NOMO-1 (cell line): ENCODE results near the gene SOD1.
"Not testable (repeated sequence)": the region's sequence is repeated elsewhere in the genome, so short reads cannot be mapped to it uniquely, and the experiment has no call there.

Experiments
- DNase-seq, 2 experiments: peaks; one replicate each; lab custom pipeline; 2025; ENCODE audit not compliant: unreplicated experiment in 2 of 2; lab: John Stamatoyannopoulos, UW

Gene SOD1

DNA sequence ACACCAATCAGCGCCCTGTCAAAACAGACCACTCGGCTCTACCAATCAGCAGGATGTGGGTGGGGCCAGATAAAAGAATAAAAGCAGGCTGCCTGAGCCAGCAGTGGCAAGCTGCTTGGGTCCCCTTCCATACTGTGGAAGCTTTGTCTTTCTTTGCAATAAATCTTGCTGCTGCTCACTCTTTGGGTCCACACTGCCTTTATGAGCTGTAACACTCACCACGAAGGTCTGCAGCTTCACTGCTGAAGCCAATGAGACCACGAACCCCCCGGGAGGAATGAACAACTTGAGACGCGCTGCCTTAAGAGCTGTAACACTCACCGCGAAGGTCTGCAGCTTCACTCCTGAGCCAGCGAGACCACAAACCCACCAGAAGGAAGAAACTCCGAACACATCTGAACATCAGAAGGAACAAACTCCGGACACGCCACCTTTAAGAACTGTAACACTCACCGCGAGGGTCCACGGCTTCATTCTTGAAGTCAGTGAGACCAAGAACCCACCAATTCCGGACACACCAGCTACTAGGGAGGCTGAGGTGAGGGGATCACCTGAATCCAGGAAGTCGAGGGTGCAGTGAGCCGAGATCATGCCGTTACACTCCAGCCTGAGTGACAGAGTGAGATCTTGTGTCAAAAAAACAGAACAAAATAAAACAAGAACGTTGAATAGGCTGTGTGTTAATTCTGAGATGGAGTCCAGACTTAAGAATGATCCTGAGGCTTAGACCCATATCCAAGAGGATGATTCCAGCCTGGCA lies 4.5 kb upstream of the SOD1 start:
- not testable (repeated sequence) for DNase-seq

GRCh38 chr21:31656199-31657095 lies 3.0 kb upstream of the SOD1 start:
- DNase-seq, result no peak

- DNase-seq, result no peak
Measured at GRCh38 chr21:31658053-31658452, 1.4 kb upstream of the SOD1 start.

DNA sequence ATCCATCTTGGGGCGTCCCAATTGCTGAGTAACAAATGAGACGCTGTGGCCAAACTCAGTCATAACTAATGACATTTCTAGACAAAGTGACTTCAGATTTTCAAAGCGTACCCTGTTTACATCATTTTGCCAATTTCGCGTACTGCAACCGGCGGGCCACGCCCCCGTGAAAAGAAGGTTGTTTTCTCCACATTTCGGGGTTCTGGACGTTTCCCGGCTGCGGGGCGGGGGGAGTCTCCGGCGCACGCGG lies 282 bp upstream of the SOD1 start:
- no peak for DNase-seq

DNA sequence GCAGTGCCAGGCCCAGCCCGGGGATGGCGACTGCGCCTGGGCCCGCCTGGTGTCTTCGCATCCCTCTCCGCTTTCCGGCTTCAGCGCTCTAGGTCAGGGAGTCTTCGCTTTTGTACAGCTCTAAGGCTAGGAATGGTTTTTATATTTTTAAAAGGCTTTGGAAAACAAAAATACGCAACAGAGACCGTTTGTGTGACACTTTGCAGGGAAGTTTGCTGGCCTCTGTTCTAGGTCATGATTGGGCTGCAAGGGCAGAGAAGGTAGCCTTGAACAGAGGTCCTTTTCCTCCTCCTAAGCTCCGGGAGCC lies 719 bp downstream of the SOD1 start:
- no peak for DNase-seq

GRCh38 chr21:31660591-31660990 lies 1.1 kb downstream of the SOD1 start:
- no peak for DNase-seq

GRCh38 chr21:31663584-31664249 lies 4.2 kb downstream of the SOD1 start:
- DNase-seq, result no peak

DNA sequence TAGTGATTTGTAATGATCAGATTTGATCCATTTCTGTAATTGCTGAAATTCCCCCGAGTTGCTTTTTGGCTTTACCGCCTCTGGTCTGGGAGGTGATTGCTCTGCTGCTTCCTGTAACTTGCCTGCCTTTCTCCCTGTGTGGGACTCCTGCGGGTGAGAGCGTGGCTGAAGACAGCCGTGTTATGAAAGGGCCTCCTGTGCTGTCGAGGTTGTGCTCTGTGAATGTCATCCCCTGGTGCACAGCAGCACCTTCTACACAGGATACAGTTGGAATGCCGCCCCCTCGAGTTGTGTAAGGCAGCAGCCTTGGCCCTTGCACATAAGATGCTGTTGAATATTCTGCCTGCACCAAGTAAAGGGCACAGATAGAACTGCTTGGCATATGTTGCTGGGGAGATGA lies 5.9 kb downstream of the SOD1 start:
- peak in 1 of 2 experiments; percentile 14 for DNase-seq

DNA sequence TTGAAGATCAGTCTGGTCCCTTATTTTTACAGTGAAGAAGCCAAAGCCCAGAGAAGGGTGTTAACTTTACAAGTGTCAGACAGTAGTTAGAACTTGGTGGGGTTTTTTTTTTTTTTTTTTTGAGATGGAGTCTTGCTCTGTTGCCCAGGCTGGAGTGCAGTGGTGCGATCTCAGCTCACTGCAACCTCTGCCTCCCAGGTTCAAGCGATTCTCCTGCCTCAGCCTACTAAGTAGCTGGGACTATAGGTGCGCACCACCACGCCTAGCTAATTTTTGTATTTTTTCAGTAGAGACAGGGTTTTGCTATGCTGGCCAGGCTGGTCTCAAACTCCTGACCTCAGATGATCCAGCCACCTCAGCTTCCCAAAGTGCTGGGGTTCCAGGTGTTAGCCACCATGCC lies 6.4 kb downstream of the SOD1 start:
- not testable (repeated sequence) for DNase-seq

DNA sequence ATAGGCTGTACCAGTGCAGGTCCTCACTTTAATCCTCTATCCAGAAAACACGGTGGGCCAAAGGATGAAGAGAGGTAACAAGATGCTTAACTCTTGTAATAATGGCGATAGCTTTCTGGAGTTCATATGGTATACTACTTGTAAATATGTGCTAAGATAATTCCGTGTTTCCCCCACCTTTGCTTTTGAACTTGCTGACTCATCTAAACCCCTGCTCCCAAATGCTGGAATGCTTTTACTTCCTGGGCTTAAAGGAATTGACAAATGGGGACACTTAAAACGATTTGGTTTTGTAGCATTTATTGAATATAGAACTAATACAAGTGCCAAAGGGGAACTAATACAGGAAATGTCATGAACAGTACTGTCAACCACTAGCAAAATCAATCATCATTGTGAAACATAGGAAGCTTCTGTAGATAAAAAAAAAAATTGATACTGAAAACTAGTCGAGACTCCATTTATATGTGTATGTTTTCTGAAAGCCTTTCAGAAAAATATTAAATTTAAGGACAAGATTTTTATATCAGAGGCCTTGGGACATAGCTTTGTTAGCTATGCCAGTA lies 7.0 kb downstream of the SOD1 start:
- DNase-seq, result peak; percentile 45 to 69

DNA sequence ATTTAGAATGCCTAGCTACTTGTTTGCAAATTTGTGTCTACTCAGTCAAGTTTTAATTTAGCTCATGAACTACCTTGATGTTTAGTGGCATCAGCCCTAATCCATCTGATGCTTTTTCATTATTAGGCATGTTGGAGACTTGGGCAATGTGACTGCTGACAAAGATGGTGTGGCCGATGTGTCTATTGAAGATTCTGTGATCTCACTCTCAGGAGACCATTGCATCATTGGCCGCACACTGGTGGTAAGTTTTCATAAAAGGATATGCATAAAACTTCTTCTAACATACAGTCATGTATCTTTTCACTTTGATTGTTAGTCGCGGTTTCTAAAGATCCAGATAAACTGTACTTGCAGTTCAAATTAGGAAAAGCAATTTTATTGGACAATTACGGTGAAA lies 7.6 kb downstream of the SOD1 start:
- no peak for DNase-seq

DNA sequence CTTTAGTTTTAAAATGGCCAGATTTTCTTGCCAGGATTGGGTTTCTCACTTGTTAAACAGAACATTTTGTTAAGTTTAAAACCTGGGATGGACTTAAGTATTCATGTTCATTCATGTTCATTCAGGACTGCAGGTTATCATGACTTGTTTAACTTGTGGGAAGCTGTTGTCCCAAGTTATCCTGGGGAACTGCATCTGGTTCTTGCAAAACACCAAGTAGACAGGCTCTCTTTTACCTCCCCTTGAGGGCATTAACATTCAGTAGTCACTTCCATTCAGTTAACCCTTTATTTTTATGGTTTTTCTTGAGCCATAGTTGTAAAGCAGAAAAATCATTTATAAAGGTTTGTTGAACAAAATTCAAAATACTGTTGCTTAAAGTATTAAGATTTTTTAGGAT lies 8.1 kb downstream of the SOD1 start:
- no peak for DNase-seq

DNA sequence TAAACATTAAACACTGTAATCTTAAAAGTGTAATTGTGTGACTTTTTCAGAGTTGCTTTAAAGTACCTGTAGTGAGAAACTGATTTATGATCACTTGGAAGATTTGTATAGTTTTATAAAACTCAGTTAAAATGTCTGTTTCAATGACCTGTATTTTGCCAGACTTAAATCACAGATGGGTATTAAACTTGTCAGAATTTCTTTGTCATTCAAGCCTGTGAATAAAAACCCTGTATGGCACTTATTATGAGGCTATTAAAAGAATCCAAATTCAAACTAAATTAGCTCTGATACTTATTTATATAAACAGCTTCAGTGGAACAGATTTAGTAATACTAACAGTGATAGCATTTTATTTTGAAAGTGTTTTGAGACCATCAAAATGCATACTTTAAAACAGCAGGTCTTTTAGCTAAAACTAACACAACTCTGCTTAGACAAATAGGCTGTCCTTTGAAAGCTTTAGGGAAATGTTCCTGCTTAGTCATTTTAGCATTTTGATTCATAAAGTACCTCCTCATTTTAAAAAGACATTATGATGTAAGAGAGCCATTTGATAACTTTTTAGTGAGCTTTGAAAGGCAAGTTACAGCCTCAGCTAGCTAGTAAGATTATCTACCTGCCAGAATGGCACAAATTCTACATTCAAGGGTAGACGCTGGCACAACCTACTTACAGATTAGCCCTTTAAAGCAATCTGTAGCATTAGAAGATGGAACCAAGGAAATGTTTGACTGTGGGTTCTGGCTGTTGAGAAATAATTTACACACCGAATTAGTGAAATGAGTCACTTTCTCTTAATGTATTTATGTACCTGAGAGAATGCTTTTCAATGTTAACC lies 9.4 kb downstream of the SOD1 start:
- DNase-seq, result peak in 1 of 2 experiments; percentile 12

DNA sequence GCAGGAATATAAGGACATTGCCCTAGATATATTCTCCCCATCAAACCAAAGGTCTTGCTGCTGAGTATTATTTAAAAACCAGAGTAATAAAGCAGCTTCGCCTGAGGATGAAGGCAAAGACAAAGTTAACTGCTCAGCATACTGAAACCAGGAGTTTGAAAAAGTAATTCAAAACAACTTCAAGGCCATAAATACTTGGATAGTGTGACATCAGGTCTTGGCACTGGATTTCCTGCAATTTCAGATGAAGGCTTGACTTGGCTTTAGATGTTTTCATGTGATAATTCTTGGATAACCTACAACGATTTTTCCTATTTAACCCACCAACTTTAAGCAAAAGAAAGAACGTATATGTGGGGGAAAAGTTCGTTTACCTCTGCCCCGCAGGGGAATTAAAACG lies 10.6 kb downstream of the SOD1 start:
- DNase-seq, result no peak

DNA sequence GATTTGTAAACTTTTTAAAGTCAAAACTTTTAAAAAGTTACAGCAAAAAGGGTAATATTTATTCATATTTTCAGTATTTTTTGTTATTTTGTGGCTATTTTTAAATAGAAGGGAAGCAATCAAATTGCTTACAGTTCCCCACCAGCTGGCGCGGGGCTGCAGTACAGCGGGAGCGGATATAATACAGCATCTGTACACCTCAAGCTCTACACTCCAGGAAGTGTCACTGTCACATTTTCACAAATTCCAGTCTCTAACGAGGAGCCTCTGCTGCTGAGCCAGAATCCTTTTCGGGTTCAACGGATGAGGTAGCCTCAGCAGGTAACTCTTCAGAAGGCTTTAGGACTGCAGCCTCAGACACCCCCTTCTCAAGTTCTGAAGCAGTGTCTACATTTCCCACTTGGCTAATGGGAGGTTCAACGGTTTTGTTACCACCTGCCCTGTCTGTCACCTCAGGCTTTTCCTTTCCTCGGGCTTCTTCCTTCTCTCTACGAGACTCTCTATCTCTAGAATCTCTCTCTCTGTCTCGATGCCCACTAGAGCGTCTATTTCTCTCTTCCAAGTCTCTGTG lies 11.7 kb downstream of the SOD1 start:
- DNase-seq, result no peak

DNA sequence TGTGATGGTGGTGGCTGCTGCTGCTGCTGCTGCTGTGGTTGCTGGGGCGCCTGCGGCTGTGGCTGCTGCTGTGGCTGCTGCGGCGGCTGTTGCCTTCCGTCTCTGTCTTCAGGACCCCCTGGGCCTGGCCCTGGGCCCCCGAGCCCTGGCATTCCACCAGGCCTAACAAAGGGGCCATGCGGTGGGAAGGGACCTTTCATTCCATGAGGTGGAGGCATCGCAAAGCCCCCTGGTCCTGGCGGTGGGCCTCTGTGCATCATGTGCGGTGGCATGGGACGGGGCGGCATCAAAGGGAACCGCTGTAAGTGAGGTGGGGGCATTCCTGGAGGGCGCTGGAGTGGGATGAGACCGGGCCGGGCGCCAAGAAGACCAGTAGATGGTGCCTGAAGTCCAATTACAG lies 12.4 kb downstream of the SOD1 start:
- no peak for DNase-seq

- no peak for DNase-seq
Measured at GRCh38 chr21:31673321-31673912, 13.9 kb downstream of the SOD1 start.

GRCh38 chr21:31675318-31675717 lies 15.8 kb downstream of the SOD1 start:
- DNase-seq, result no peak

- DNase-seq, result peak in 1 of 2 experiments; percentile 15
Measured at GRCh38 chr21:31675960-31676359, 16.5 kb downstream of the SOD1 start.

GRCh38 chr21:31677047-31677446 lies 17.6 kb downstream of the SOD1 start:
- no peak for DNase-seq
